HG03378 (cell line): Measurements from ENCODE around the gene AURKB.

Experiments used
- ATAC-seq: cut with Tn5 transposase; IDR thresholded peaks from one replicate; pipeline ENCODE4 v1.9.1; 2021; ENCODE audit warnings: mild to moderate bottlenecking, moderate library complexity; ENCODE audit not compliant: unreplicated experiment

AURKB gene

GRCh38 chr17:8162997-8163977 is 47.1 kb downstream of the AURKB start:
- no peak for ATAC-seq

- no peak for ATAC-seq
These were observed 48.0 kb downstream of the AURKB start, which contains the start of gene VAMP2 for GRCh38 chr17:8162233-8162996. Gene VAMP2 (minus strand): TSS chr17:8162948. CDS start chr17:8162879, 69 bp downstream.

GRCh38 chr17:8161289-8162232 is 48.8 kb downstream of the AURKB start:
- ATAC-seq, result no peak

GRCh38 chr17:8160741-8161221 is 49.6 kb downstream of the AURKB start:
- ATAC-seq, result no peak

- no peak for ATAC-seq
These were observed 50.2 kb downstream of the AURKB start for GRCh38 chr17:8160224-8160577.

GRCh38 chr17:8159459-8160223 is 50.7 kb downstream of the AURKB start:
- ATAC-seq, result no peak

GRCh38 chr17:8159032-8159400 is 51.4 kb downstream of the AURKB start:
- no peak for ATAC-seq

- ATAC-seq, result no peak
These were observed 51.9 kb downstream of the AURKB start for GRCh38 chr17:8158267-8159031.

GRCh38 chr17:8156246-8156992 is 54.0 kb downstream of the AURKB start:
- peak; percentile 75 for ATAC-seq

GRCh38 chr17:8155996-8156245 is 54.5 kb downstream of the AURKB start:
- ATAC-seq, result no peak

GRCh38 chr17:8155231-8155995 is 55.0 kb downstream of the AURKB start:
- ATAC-seq, result no peak
